T-helper 2 cell (primary cell): ENCODE measurements around the gene HBM.
"Not testable (repeated sequence)": the region's sequence is repeated elsewhere in the genome, so short reads cannot be mapped to it uniquely, and the experiment has no call there.

Experiments used
- DNase-seq, 5 experiments: peaks; one replicate each; pipeline versions ENCODE4 v3.0.0 to v3.0.0-alpha.2; 2012 to 2022

HBM gene

GRCh38 chr16:170088-170507 is 4.3 kb downstream of the HBM start:
- not testable (repeated sequence) for DNase-seq

- DNase-seq, result no peak
Observed at GRCh38 chr16:170788-171187, 5.0 kb downstream of the HBM start.

- DNase-seq, result not testable (repeated sequence)
Observed at GRCh38 chr16:172374-172941, 6.7 kb downstream of the HBM start, which contains the start of gene HBA2. TSS of gene HBA2 (plus strand) at chr16:172876. CDS start at chr16:172913, 37 bp downstream.

- DNase-seq, result not testable (repeated sequence)
Observed at GRCh38 chr16:173211-173854, 7.6 kb downstream of the HBM start.

GRCh38 chr16:173928-174769 is 8.4 kb downstream of the HBM start:
- not testable (repeated sequence) for DNase-seq

GRCh38 chr16:175011-175949 is 9.5 kb downstream of the HBM start:
- no peak for DNase-seq

GRCh38 chr16:176006-176405 is 10.2 kb downstream of the HBM start:
- not testable (repeated sequence) for DNase-seq

- DNase-seq, result not testable (repeated sequence)
Observed at GRCh38 chr16:176477-177382, 11.0 kb downstream of the HBM start, which contains the start of gene HBA1. TSS of gene HBA1 (plus strand) at chr16:176680. CDS start at chr16:176717, 37 bp downstream.

GRCh38 chr16:177394-177822 is 11.6 kb downstream of the HBM start:
- no peak for DNase-seq

- DNase-seq, result no peak
Observed at GRCh38 chr16:177981-178667, 12.3 kb downstream of the HBM start.

- no peak for DNase-seq
Observed at GRCh38 chr16:178668-179015, 12.9 kb downstream of the HBM start.

- DNase-seq, result no peak
Observed at GRCh38 chr16:179211-180092, 13.7 kb downstream of the HBM start.

- DNase-seq, result peak in 1 of 5 experiments; percentile 23
Observed at GRCh38 chr16:180101-180675, 14.4 kb downstream of the HBM start, which contains the start of gene HBQ1. TSS of gene HBQ1 (plus strand) at chr16:180459. CDS start at chr16:180487, 28 bp downstream.

- peak; percentile 70 to 86 (median 77) for DNase-seq
Observed at GRCh38 chr16:180681-181564, 15.1 kb downstream of the HBM start.

GRCh38 chr16:181565-182021 is 15.8 kb downstream of the HBM start:
- peak in 1 of 5 experiments; percentile 26 for DNase-seq

- no peak for DNase-seq
Observed at GRCh38 chr16:183005-183404, 17.2 kb downstream of the HBM start.

- DNase-seq, result no peak
Observed at GRCh38 chr16:185213-185612, 19.4 kb downstream of the HBM start.

GRCh38 chr16:185691-186090 is 19.9 kb downstream of the HBM start:
- no peak for DNase-seq
